22Rv1 (cell line): ENCODE measurements around the gene SPIRE2.

ENCODE experiments used
- CTCF ChIP-seq: fragments of 450-650 bp; IDR thresholded peaks from 2 replicates; pipeline ENCODE4 v1.5.1; 2017; ENCODE audit warnings: mild to moderate bottlenecking
- ZFX ChIP-seq: fragments of 450-650 bp; IDR thresholded peaks from 2 replicates; pipeline ENCODE4 v1.6.1; 2017; ENCODE audit warnings: antibody characterized with exemption, borderline replicate concordance

DNA sequence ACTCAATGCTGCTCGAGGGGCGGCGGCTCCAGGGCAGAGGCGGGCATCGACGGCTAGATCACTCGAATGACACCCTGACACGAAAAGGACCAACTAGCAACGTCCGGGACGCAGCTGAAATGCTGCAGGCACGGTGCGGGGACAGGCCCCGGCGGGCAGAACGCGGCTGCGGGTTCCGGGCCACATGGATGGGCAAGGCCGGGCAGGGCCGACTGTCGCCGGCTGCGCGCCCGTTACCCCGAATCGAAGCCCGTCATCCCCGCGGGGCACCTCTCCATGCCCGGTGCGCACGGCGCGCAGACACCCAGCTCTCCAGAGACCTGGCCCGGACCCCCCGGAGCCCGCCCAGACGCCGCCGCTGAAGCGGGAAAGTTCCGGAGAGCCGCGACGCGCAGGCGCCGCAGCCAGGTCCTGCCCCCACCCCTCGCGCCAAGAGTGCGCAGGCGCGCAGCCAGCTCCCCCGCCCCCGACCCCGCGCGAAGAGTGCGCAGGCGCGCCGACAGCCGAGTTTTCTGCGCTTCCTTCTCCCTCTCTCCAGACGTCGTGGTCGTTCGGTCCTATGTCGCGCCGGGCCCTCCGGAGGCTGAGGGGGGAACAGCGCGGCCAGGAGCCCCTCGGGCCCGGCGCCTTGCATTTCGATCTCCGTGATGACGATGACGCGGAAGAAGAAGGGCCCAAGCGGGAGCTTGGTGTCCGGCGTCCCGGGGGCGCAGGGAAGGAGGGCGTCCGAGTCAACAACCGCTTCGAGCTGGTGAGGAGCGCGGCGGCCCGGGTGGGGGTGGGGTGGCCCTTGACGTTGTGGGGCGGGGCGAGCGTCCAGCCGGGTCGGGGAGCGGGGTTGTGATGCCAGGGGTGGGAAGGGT is 45.1 kb downstream of the SPIRE2 start, which contains the start of gene TCF25:
- TF ChIP-seq CTCF (no peak), ZFX (0 out of 2 replicates have a peak, but pooled peaks have one; percentile 38)
